HUES64 (cell line): ENCODE data around the gene ARRB2.
"Not testable (repeated sequence)": the region's sequence is repeated elsewhere in the genome, so short reads cannot be mapped to it uniquely, and the experiment has no call there.

Experiments
- H3K27ac ChIP-seq: 2 replicates; pipeline ENCODE4 v1.7.0; 2013; ENCODE audit warnings: low read depth, low read length, inconsistent platforms
- H3K27me3 ChIP-seq: 2 replicates; pipeline ENCODE4 v1.6.1; 2013; ENCODE audit warnings: mild to moderate bottlenecking, low read length; ENCODE audit not compliant: insufficient read depth
- H3K36me3 ChIP-seq: 2 replicates; pipeline ENCODE4 v1.6.1; 2013; ENCODE audit warnings: mild to moderate bottlenecking, low read length; ENCODE audit not compliant: insufficient read depth
- H3K4me1 ChIP-seq: 2 replicates; pipeline ENCODE4 v1.6.1; 2013; ENCODE audit warnings: mild to moderate bottlenecking, low read length, moderate library complexity; ENCODE audit not compliant: insufficient read depth
- H3K4me3 ChIP-seq: 2 replicates; pipeline ENCODE4 v1.5.1; 2013; ENCODE audit warnings: mild to moderate bottlenecking, low read length, moderate library complexity
- H3K9ac ChIP-seq: 2 replicates; pipeline ENCODE4 v1.6.1; 2013; ENCODE audit warnings: mild to moderate bottlenecking, low read depth, low read length
- H3K9me3 ChIP-seq: 2 replicates; pipeline ENCODE4 v1.6.1; 2013; ENCODE audit warnings: low read depth, low read length; ENCODE audit not compliant: insufficient read depth
- WGBS: fragments of 150-250, 120-280 bp; methylation state at CpG from one replicate; pipeline ENCODE4 v1.1.7; 2013; ENCODE audit warnings: missing lambda C conversion rate; 5-methylcytosine and 5-hydroxymethylcytosine counted together

Gene ARRB2

DNA sequence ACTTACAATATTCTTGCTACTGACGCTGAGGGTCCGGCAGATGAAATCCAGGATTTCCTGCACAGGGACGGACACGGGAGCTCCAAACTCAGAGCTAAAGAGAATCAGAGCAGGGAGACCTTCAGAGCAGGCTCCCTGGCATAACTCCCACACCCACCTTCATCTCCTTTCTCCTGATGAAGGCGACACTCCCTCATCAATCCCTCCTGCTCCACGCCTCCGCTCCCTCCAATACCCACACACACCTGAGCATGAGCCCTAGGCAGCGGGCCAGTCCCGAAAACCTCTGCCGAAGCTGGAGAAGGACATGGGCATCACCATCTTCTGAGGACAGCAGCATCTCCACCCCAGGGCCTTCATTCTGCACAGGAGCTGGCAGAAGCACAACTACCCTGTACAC, 34.6 kb upstream of the ARRB2 start:
- 92% methylated on average over 10 of the region's 10 CpGs for WGBS
- Histone ChIP-seq H3K9ac (no peak overlapping the region), H3K4me3 (no peak overlapping the region), H3K27ac (no peak overlapping the region), H3K27me3 (no peaks in the 10 kb centered on the region), H3K9me3 (no peaks in the 10 kb centered on the region), H3K36me3 (peaks cover 95% of the 10 kb centered on the region), H3K4me1 (no peaks in the 10 kb centered on the region; the same call in 1 of the 2 replicates)

DNA sequence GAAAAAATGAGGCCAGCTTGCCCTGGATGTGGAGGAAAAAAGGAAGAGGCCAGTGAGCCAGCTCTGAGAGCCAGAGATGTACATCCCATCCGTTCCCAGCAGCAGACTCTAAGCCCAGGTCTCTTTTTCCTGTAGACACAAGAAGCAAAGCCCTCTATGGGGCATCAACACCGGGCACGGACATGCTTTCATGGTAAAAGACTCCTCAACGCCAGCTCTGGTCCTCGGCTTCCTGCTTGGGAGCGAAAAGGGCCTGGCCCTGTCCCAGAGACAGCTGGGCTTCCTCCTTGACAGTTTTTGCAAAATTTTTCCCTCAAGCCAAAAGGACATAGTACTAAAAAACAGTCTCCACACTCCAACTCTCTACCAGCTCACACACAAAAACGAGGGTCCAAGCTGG, 33.6 kb upstream of the ARRB2 start:
- WGBS, result 94% methylated on average over 7 of the region's 7 CpGs

DNA sequence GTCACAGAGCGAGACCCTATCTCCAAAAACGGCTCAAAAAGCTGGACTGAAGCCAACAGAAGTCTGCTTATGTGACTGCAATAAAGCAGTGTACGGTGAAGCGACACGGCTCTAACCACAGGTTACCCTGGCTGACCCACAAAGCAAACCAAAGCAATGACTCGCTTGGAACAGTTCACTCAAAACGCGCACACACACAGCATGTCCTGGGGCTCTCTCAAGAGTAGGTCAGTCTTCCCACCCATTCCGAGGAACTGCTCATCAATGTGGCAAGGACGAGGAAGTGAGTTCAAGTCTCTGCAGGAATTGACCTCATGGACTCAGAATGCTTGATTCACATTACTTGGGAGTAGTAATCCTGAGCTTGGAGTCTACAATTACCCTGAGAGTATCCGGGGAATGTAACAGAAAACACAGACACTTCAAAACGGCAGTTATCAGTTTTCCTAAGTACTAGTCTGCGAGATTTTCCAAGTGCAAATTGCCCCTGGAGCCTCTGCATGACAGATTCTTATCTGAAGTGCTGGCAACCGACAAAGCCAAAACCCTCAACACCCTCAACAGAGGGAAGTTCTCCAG, 31.9 kb upstream of the ARRB2 start:
- Histone ChIP-seq H3K9me3 (no peaks in the 10 kb centered on the region), H3K27ac (no peak overlapping the region), H3K9ac (no peak overlapping the region), H3K27me3 (no peaks in the 10 kb centered on the region), H3K4me3 (no peak overlapping the region), H3K36me3 (peaks cover 91% of the 10 kb centered on the region), H3K4me1 (no peaks in the 10 kb centered on the region; the same call in 1 of the 2 replicates)
- WGBS, result 88% methylated on average over 13 of the region's 14 CpGs

More for the DNA sequence above, 33.6 kb upstream of the ARRB2 start:
- no peaks in the 10 kb centered on the region for H3K9me3 ChIP-seq
- H3K9ac ChIP-seq, result no peak overlapping the region
- H3K27me3 ChIP-seq, result no peaks in the 10 kb centered on the region
- no peak overlapping the region for H3K27ac ChIP-seq
- no peaks in the 10 kb centered on the region; the same call in 1 of the 2 replicates for H3K4me1 ChIP-seq
- peaks cover 94% of the 10 kb centered on the region for H3K36me3 ChIP-seq
- H3K4me3 ChIP-seq, result no peak overlapping the region

DNA sequence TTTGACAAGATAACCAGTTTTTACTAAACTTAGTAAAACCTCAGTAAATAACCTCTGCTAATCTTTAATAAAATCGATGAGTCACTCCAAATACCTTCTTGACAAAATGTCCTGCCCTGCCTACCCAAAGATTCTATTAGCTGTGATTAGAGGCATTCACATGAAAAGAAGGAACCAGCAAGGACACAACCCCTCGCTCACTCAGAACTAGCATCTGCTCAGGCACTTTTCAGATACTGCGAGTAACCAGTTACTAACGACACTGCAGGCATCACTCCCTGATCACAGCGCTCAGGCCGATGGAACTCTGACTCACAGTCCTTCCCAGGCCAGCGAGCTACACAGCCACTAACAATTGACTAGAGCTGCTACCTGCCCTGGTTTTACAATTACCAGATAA, 30.8 kb upstream of the ARRB2 start:
- Histone ChIP-seq H3K36me3 (peaks cover 91% of the 10 kb centered on the region), H3K9ac (no peak overlapping the region), H3K27ac (no peak overlapping the region; the same call in 1 of the 2 replicates), H3K27me3 (no peaks in the 10 kb centered on the region), H3K9me3 (no peaks in the 10 kb centered on the region), H3K4me3 (no peak overlapping the region), H3K4me1 (no peaks in the 10 kb centered on the region; the same call in 1 of the 2 replicates)
- WGBS, result 81% methylated on average over 7 of the region's 7 CpGs

DNA sequence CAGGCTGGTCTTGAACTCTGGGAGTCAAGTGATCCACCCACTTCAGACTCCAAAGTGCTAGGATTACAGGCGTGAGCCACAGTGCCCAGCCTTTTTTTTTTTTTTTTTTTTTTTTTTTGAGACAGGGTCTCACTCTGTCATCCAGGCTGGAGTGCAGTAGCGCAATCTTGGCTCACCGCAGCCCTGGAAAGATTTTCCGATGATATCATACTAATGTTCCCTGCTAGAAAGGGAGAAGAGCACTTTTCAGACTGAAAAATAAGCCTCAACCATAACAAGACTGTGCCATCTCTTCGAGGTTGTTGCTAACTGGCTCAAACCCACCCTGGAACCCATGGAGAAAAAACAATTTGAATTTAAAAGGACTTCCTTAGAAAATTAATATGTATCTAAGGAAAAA, 26.7 kb upstream of the ARRB2 start:
- H3K9ac ChIP-seq, H3K27me3 ChIP-seq, H3K27ac ChIP-seq, H3K9me3 ChIP-seq, H3K4me3 ChIP-seq, H3K4me1 ChIP-seq: not testable (repeated sequence)
- H3K36me3 ChIP-seq, result peaks cover 80% of the 10 kb centered on the region
- 96% methylated on average over 5 of the region's 5 CpGs for WGBS

DNA sequence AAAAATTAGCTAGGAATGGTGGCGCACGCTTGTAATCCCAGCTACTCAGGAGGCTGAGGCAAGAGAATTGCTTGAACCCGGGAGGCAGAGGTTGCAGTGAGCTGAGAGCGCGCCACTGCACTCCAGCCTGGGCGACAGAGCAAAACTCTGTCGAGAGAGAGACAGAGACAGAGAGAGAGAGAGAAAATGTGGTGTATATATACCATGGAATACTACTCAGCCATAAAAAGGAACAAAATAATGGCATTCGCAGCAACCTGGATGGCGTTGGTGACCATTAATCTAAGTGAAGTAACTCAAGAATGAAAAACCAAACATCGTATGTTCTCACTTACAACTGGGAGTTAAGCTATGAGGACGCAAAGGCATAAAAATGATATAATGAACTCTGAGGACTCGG, 20.6 kb upstream of the ARRB2 start:
- H3K36me3 ChIP-seq, result peaks cover 61% of the 10 kb centered on the region
- H3K4me3 ChIP-seq, H3K27me3 ChIP-seq, H3K4me1 ChIP-seq, H3K9me3 ChIP-seq, H3K9ac ChIP-seq, H3K27ac ChIP-seq: not testable (repeated sequence)
- WGBS, result 90% methylated on average over 12 of the region's 12 CpGs

DNA sequence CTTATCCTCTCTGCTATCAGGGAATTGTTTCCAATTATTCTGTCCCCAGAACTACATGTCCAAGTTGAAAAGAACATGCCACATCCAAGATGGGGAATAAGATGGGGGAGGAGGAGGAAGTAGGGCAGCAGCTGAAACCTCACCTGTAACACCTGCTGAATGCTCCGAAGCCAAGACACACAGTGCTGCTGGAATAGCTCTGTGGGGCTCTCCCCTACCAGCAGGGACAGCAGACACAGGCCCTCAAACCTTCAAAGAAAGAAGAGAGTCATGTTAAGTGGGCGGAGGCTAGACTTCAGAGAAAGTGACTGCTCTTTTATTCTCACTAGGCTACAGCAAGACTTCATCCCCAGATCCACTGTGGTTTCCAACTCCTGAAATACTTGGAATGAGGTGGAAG, 19.7 kb upstream of the ARRB2 start:
- no peaks in the 10 kb centered on the region for H3K9me3 ChIP-seq
- no peak overlapping the region for H3K9ac ChIP-seq
- H3K4me1 ChIP-seq, result no peaks in the 10 kb centered on the region
- no peaks in the 10 kb centered on the region for H3K27me3 ChIP-seq
- H3K27ac ChIP-seq, result no peak overlapping the region
- WGBS, result 87% methylated on average over 2 of the region's 2 CpGs
- H3K36me3 ChIP-seq, result peaks cover 55% of the 10 kb centered on the region
- no peak overlapping the region for H3K4me3 ChIP-seq

DNA sequence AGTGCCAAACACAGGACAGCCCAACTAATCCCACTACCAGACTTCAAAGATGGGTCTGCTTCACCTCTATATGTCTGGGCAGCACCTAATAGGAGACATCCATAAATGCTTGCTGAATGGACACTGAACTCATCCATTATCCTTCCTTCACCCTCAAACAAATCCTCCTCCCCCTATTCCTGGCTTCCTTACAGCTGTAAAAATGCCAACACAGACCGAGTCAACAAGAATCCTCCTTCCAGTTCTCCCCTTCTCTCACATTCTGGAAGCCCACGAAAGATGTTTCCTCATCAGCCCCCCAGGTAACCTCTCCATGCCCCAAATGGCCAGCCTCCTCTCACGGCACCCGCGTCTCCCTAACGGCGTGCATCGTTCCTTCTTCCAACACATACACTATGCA, 18.7 kb upstream of the ARRB2 start:
- Histone ChIP-seq H3K4me3 (no peak overlapping the region), H3K36me3 (peaks cover 59% of the 10 kb centered on the region), H3K9ac (no peak overlapping the region), H3K27ac (no peak overlapping the region), H3K4me1 (no peaks in the 10 kb centered on the region), H3K27me3 (no peaks in the 10 kb centered on the region), H3K9me3 (no peaks in the 10 kb centered on the region)
- 91% methylated on average over 8 of the region's 8 CpGs for WGBS

DNA sequence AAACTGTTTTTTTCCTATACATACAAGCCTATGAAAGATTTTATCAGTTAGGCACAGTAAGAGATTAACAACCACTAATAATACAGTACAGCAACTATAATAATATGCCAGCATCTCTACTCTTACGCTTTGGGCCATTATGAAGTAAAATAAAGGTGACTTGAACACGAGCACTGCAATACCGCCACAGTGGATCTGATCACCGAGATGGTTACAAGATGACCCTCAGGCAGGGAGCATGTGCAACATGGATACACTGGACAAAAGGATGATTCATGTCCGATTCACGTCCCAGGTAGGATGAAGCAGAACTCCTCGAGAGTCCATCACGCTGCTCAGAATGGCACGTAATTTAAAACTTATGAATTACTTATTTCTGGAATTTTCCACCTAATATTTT, 17.0 kb upstream of the ARRB2 start:
- Histone ChIP-seq H3K4me1 (no peaks in the 10 kb centered on the region), H3K27me3 (no peaks in the 10 kb centered on the region), H3K36me3 (peaks cover 59% of the 10 kb centered on the region), H3K27ac (no peak overlapping the region), H3K9me3 (no peaks in the 10 kb centered on the region), H3K9ac (no peak overlapping the region), H3K4me3 (no peak overlapping the region)
- 85% methylated on average over 9 of the region's 9 CpGs for WGBS

DNA sequence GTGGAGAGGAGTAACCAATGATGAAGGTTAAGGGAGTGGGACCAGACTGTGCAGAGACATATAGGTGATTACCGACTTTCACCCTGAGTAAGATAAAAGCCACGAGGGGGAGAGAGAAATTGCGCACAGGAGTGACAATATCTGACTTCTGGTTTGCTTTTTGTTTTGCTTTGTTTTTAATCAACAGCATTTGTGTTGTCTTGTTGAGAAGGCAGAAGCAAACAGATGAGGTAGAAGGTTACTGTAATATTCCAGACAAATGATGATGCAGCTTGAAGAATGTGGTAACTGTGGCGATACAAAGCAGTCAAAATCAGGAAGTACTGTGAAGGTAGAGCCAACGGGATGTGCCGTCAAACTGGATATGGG, 14.0 kb upstream of the ARRB2 start:
- H3K36me3 ChIP-seq, result peaks cover 40% of the 10 kb centered on the region
- H3K27ac ChIP-seq, result no peak overlapping the region
- H3K9me3 ChIP-seq, result no peaks in the 10 kb centered on the region
- H3K27me3 ChIP-seq, result no peaks in the 10 kb centered on the region
- WGBS, result 96% methylated on average over 6 of the region's 6 CpGs
- H3K4me3 ChIP-seq, result no peak overlapping the region
- no peak overlapping the region for H3K9ac ChIP-seq
- no peaks in the 10 kb centered on the region for H3K4me1 ChIP-seq

DNA sequence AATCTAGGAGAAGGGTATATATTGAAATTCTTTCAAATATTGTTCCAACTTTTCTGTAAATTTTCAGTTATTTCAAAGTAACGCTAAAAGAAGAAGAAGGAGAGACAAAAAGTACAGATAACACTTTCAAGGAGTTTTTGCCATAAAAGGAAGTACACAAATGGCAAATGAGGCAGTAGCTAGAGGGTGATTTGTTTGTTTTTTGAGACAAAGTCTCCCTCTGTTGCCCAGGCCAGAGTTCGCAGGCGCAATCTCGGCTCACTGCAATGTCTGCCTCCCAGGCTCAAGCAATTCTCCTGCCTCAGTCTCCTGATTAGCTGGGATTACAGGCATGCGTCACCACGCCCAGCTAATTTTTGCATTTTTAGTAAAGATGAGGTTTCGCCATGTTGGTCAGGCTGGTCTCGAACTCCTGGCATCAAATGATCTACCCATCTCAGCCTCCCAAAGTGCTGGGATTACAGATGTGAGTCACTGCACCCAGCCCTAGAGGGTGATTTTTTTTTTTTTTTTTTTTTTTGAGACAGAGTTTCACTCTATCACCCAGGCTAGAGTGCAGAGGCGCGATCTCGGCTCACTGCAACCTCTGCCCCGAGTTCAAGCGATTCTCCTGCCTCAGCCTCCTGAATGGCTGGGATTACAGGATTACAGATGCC, 10.9 kb upstream of the ARRB2 start:
- H3K36me3 ChIP-seq, result peaks cover 32% of the 10 kb centered on the region
- 87% methylated on average over 13 of the region's 13 CpGs for WGBS
- H3K9ac ChIP-seq, H3K27ac ChIP-seq, H3K4me1 ChIP-seq, H3K27me3 ChIP-seq, H3K9me3 ChIP-seq, H3K4me3 ChIP-seq: not testable (repeated sequence)

DNA sequence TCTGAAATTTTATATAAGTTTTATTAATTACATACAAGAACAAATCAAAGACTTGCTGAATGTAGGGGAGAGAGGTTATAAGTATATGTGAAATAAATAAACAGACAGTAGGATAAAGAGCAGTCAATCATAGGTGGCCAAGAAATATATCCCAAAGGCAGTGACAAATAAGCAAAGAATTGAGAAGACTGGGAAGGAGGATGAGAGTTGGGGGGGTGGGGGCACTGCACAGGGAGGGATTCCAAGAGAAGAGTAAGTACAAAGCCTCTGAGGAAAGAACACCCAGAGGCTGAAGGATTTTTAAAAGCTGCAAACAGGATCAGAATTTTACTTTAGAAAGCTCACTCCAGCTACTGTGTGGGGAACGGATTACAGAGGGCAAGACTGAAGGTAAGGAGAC, 9.3 kb upstream of the ARRB2 start:
- Histone ChIP-seq H3K9me3 (no peaks in the 10 kb centered on the region), H3K4me3 (no peak overlapping the region), H3K4me1 (no peaks in the 10 kb centered on the region; the same call in 1 of the 2 replicates), H3K36me3 (peaks cover 27% of the 10 kb centered on the region), H3K27me3 (no peaks in the 10 kb centered on the region), H3K27ac (no peak overlapping the region), H3K9ac (no peak overlapping the region)
- WGBS, result 94% methylated on average over 1 of the region's 1 CpG
